Brain microvascular endothelial cell (primary cell): ENCODE data around the gene LEKR1.

Experiments
- DNase-seq: peaks from one replicate; pipeline ENCODE4 v3.0.0-alpha.2; 2020
- H3K27ac ChIP-seq: fragments of 250-450 bp; sonication (Bioruptor Pico); 2 replicates; pipeline ENCODE4 v1.5.1; 2020; ENCODE audit warnings: mild to moderate bottlenecking, moderate library complexity
- H3K27me3 ChIP-seq: fragments of 250-450 bp; sonication (Bioruptor Pico); replicated peaks from 2 replicates; pipeline ENCODE4 v1.5.1; 2020; ENCODE audit warnings: mild to moderate bottlenecking
- H3K36me3 ChIP-seq: fragments of 250-450 bp; sonication (Bioruptor Pico); replicated peaks from 2 replicates; pipeline ENCODE4 v1.5.1; 2020; ENCODE audit warnings: mild to moderate bottlenecking
- H3K4me3 ChIP-seq: 2 replicates; pipeline ENCODE4 v1.5.1; 2011; ENCODE audit warnings: low read depth, mild to moderate bottlenecking, control low read depth, low read length, moderate library complexity
- CTCF ChIP-seq: IDR thresholded peaks from 2 replicates; pipeline ENCODE4 v1.5.1; 2011; ENCODE audit warnings: low read depth, mild to moderate bottlenecking, moderate library complexity, low read length, control low read depth, inconsistent platforms; ENCODE audit errors: missing control alignments
- in situ Hi-C: cut with HindIII; loops from 2 replicates; pipeline ENCODE4 v1.10.0; 2017; ENCODE audit warnings: low sequenced_read_pairs, low pct_ligation_motif_present

Gene LEKR1

GRCh38 chr3:157026091-157026490, 199.9 kb downstream of the LEKR1 start:
- no peak for TF ChIP-seq CTCF
- no peaks in the 10 kb centered on the region for H3K36me3 ChIP-seq
- H3K27ac ChIP-seq = no peak overlapping the region
- H3K27me3 ChIP-seq = no peaks in the 10 kb centered on the region
- no peak overlapping the region for H3K4me3 ChIP-seq
- in situ Hi-C loops = no loop called here
- DNase-seq = no peak

- no peak overlapping the region for H3K4me3 ChIP-seq
- H3K36me3 ChIP-seq = no peaks in the 10 kb centered on the region
- in situ Hi-C loops = no loop called here
- TF ChIP-seq CTCF = no peak
- DNase-seq = no peak
- H3K27ac ChIP-seq = no peak overlapping the region
- H3K27me3 ChIP-seq = no peaks in the 10 kb centered on the region
These were observed 201.9 kb downstream of the LEKR1 start for GRCh38 chr3:157027861-157028745.

- no peak for TF ChIP-seq CTCF
- no peak for DNase-seq
- Histone ChIP-seq H3K27me3 (no peaks in the 10 kb centered on the region), H3K36me3 (no peaks in the 10 kb centered on the region), H3K27ac (no peak overlapping the region), H3K4me3 (no peak overlapping the region)
- in situ Hi-C loops = no loop called here
These were observed 203.2 kb downstream of the LEKR1 start for GRCh38 chr3:157029365-157029790.

GRCh38 chr3:157030712-157031111, 204.6 kb downstream of the LEKR1 start:
- Histone ChIP-seq H3K27me3 (no peaks in the 10 kb centered on the region), H3K27ac (no peak overlapping the region), H3K4me3 (no peak overlapping the region), H3K36me3 (no peaks in the 10 kb centered on the region)
- TF ChIP-seq CTCF = no peak
- in situ Hi-C loops = no loop called here
- no peak for DNase-seq

- in situ Hi-C loops = no loop called here
- DNase-seq = no peak
- no peaks in the 10 kb centered on the region for H3K27me3 ChIP-seq
- no peak overlapping the region for H3K27ac ChIP-seq
- no peak overlapping the region for H3K4me3 ChIP-seq
- TF ChIP-seq CTCF = no peak
- no peaks in the 10 kb centered on the region for H3K36me3 ChIP-seq
These were observed 206.8 kb downstream of the LEKR1 start for GRCh38 chr3:157033001-157033400.
